GM19467 (cell line): ENCODE data around the gene NRXN3.
"Not testable (repeated sequence)": the region's sequence is repeated elsewhere in the genome, so short reads cannot be mapped to it uniquely, and the experiment has no call there.

ENCODE experiments used
- ATAC-seq: cut with Tn5 transposase; IDR thresholded peaks from one replicate; pipeline ENCODE4 v1.9.1; 2021; ENCODE audit warnings: mild to moderate bottlenecking, moderate library complexity; ENCODE audit not compliant: unreplicated experiment

The NRXN3 gene

DNA sequence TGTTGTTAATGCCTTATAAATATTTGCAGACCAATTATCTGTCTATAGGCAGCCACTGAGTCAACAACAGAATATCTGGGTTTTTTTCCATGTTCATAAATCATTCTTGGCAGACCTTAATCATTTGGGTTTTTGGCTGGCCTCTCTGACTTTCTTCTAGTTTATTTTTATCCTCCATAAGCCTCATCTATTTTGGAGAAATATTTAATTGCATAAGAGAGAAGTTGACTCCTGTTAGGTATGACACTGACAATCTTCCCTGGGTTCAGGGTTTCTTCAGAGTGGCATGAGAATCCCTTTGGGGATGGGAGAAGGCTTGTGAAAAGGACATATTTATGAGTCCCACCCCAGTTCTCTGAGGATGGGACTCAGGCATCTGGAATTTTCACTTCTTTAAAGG is 299.8 kb downstream of the NRXN3 start:
- no peak for ATAC-seq

DNA sequence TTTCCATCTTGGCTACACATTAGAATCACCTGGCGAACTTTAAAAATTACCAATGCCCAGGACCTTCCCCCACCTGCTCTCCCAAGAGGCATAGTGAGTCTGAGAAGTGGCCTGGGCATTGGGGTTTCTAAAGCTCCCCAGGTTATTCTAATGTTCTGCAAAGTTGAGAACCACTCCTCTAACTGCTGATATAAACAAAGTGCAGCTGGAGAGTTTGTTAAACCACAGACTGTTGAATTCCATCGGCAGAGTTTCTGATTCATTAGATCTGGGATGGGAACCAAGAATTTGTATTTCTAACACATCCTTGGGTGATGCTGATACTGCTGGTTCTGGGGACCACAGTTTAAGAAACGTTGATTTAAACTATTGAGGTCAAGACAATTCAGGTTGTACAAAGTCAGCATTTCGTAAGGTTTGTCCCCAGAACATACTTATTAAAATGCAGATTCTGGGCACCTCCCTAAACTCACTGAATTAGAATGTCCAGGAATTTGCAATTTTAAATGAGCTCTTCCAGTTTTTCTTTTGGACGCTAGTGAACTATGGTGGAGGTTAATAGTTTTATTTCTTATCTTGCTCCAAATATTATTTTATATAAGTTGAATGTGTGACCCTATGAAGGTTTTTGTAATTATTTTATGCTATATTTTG is 309.1 kb downstream of the NRXN3 start:
- no peak for ATAC-seq

DNA sequence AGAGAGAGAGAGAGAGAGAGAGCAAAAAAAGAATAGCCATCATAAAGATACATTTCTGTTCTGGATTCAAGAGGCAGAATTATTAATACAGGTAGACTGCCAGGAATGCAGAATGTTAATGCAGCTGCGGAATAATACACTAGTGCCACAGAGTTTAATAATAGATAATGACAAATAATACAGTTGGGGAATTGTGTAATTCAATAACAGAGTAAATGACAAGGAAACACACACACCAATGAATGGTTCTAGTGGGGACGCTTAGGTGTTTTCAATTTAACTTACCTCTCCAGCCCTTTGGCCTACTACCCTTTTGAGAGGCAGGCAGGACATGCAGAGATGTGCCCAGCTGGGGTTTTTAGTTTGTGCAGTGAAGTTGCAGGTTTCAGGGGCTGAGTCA is 313.9 kb downstream of the NRXN3 start:
- ATAC-seq = no peak

DNA sequence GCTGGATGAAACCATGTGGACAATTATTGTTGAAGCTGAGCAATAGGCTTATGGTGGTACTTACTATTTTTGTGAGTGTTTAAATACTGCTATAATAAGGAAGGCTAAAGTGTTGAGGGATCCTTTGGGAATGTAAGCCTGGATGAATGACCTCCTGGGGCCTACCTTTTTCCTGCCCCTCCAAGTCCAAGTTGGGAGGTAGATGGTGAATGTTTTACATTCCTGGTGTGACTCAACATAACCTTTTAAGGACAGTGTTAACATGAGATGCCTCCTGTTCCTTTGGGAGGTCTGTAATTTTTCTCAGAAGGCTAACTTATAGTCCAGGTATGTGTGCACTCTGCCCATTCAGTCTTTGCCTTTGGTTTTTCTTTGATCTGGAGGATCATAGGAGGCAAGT is 315.9 kb downstream of the NRXN3 start:
- ATAC-seq = no peak

DNA sequence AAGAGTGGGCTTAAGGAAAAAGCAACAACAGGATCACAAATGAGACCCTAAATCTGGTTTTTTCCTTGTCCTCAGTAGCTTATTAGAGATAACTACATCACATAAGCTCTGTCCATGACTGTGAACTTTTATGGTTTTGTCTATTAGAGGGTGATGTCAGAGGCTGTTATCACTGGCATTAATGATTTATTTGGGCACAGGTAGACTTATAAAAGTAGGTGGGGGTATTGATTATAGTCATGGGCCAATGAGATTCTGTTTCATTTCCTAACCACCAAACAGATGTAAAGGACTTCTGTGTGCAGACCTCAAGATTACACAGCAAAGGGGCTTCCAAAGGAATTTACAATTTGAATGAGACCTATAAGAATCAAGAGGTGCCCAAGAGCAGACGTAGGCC is 316.4 kb downstream of the NRXN3 start:
- ATAC-seq = no peak

DNA sequence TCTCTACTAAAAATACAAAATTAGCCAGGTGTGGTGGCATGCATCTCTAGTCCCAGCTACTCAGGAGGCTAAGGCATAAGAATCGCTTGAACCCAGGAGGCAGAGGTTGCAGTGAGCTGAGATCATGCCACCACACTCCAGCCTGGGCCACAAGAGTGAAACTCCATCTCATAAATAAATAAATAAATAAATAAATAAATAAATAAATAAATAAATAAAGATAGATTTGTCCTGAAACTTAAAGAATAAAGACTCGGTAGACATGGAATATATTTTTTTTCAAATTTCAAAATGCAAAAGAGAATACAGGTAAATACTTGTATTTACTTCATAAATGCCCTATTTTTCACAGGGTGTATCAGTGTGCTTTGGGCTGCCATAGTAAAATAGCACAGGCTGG is 317.4 kb downstream of the NRXN3 start:
- ATAC-seq = not testable (repeated sequence)

DNA sequence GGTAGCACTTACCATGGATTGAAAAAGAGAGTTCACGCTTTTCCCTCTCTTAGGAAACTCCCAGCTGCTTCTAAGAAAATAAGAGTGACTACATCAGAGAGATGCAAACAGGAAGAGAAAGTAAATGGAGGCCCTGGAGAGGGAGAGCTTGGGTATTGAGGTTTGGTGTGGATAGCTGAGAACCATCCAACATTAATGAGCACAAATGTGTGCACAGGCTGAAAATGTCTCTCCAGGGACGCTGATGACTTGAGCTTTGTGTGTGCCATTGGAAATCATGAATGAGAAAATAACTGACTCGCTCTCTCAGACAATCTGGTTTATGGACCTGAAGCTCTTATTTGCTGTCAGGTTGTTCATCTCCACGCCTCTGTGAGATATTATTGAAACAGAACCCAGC is 318.8 kb downstream of the NRXN3 start:
- no peak for ATAC-seq

DNA sequence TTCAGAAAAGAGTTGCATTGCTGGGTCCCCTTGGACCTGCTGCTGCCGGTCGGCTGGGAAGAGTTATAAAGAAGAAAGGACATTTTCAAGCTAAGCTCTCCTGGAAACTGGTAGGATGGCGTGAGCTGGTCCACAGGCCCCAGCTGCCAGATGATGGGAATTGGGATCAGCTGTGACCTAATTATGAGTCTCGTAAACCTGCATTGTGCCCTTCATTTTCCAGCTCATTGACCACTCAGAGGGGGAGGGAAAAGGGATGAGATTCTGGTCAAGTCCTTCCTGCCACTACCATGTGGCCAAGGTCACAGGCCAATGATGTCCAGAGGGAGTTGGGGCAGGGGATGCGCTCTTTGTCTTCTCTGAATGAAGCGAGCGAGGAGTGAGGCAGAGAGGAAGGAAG is 320.9 kb downstream of the NRXN3 start:
- ATAC-seq = no peak

DNA sequence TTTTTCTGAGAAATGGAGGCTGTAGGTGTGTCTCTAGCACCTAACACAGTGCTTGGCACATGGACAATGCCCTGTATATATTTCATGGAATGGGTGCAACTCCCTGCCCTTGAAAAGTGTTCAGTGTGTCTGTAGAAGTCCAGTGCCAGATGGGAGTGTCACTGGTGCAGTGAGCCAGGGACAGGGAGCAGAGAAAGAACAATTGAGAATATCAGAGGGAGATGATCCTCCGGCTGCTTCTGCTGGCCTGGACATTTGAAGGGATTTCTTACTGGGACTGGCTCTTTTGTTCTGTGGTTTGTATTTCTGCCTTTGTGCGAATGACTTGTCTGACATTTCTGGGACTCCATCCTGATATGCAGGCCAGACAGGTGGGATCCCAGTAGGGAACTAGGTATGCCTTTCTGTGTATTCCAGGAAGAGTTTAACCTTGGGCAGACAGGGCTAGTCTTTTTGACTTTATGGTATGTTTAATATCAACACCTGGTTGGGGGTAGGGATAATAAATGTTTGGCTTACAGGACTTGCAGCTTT is 328.0 kb downstream of the NRXN3 start:
- no peak for ATAC-seq

DNA sequence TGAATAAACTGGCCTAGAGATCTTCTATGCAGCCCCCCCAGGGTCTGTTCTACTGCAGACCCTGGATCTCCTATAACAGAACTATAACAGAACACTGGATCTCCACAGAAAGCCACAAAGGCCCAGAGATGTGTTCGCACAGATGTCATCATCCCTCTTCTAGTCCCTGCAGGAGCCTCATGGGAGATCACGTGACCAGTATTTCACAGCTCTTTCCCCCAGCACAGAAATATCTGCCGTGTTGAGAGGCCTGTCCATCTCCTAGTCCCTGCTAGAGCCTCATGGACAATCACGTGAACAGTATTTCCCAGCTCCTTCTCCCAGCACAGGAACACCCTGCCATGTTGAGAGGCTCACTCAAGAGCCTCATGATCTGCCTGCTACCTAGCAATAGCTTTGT is 331.7 kb downstream of the NRXN3 start:
- ATAC-seq = no peak

DNA sequence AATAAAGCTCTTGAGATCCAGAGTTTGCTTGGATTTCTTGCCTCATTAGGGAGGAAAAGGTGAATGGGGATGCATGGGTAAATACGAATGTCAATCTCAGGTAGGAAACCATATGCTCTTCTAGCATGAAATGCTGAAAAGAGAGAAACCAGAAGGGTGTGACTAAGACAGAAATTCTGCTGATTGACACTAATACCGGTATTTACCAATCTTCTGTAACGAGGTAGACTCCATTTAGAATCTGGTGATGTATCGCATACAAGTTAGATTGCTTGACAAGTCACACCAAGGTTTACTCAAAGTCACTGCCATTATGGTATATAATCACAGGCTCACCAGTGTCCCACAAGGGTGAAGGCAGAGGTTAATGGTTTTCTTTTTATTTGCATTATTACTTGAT is 337.9 kb downstream of the NRXN3 start:
- ATAC-seq = no peak

DNA sequence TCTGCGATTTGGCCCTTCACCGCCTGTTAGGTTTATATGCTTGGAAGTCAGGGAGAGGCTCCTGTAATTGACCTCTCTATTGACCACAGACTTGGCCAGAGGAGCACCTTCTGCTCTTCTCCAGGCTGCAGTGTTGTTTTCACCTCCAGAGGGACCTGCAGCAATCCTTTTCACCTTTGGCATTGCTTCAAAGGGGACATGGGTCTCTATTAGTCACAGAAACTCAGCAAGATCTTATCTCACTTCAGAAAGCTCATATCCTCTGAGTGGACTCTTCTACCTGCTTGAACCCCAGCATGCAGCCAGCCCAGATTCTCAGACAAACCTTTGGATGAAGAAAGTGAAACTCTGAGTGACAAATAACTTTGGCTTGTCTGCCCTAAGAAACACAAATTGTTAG is 339.3 kb downstream of the NRXN3 start:
- no peak for ATAC-seq

DNA sequence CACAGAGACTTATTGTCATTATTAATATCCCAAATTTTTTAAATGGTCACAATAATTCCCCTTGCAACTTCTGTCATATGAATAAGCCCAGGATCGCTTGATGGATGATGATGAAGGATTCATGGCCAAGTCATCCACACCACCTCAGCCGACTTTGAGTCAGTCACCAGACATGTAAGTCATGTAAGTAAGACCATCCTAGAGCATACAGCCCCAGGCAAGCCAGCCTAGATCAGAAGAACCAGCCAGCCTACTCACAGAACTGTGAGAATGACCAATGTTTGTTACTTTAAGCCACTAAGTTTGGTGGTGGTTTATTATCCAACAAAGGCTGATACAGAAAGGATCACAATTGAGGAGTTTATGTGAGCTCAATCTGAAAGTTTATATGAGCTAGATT is 341.8 kb downstream of the NRXN3 start:
- ATAC-seq = no peak

DNA sequence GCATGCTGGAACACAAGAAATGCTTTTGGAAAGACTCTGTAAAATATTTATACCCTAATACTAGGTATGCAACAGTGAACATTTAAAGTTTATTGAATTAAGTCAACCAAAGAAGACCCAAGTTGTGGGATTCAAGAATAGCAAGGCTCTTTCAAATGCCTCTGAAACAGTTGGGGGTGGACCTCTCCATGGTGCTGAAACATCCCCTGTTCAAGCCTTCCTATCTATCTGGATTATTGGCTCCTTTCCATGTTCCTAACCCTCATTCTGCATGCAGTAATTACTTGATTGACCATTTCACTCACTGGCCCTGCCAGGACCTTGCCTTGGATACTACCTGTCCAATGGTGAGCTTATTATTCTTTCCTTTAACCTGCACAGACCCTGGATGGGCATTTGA is 349.7 kb downstream of the NRXN3 start:
- ATAC-seq = no peak

DNA sequence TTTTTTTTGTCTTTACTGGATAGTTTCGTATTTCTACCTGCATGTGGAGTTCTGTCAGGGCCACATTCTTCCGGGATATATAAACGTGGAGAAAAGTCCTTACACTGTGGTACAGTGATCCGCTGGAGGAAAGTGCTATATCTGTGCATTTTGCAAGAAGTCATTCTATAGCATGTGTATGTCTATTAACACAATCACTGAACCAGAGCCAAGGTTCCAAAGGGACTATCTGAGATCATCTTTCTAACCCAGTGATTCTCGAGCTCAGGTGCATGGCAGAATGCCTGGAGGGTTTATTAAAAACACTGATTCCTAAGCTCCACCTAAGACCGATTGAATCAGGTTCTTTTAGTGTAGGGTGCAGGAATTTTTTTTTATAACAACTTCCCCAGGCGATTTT is 354.0 kb downstream of the NRXN3 start:
- ATAC-seq = no peak

DNA sequence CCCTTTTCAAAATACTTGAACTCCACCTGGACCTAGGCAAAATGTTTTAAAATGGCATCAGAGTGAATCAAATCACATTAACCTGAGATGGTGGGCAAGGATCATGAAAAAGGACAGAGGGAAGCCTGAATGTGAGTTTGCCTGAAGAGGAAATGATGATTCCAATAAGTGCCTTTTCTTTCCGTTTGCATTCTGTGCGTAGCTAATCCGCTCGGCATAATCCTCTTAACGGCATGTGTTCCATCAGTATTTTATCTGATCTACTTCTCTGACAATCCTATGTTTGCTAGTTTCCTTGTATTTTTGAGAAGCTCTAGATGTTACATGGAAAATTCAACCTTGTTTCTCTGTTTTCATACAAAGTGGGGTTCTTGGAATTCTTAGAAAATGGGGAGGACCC is 354.6 kb downstream of the NRXN3 start:
- no peak for ATAC-seq

DNA sequence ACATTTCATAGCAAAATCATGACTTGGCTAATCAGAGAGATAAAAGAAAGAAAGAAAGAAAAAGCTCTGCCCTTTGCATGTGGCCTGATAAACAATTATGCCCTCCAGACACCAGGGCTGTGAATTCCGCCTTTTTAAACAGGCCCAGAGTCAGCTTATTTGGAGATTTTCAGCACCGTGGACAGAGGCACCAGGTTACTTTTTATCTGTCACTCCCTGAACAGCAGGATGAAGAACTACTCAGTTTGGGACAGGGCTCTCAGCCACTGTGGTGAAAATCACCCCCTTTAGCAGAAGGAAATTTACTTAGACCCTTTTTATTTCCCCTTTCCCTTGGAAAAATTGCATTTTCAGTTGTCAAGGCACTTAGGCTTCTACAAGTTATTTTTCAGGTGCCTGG is 359.9 kb downstream of the NRXN3 start:
- ATAC-seq = no peak

DNA sequence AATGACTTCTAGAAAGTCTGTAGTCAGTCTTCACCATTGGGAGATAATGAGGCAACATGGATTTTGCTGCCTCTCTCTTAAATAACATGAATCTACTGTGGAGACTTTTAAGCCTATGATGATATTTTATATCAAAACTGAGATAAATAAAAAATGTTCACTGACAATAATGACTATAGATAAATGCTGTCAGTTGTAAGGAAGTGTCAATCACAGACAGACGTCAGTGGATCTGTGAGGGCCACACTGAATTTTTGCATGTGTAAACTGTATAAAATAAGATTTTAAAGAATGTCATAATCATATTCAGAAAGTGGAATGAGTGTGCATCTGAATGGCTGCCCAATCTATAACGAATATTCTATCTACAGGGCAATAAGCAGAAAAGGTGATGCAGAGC is 364.0 kb downstream of the NRXN3 start:
- ATAC-seq = no peak

DNA sequence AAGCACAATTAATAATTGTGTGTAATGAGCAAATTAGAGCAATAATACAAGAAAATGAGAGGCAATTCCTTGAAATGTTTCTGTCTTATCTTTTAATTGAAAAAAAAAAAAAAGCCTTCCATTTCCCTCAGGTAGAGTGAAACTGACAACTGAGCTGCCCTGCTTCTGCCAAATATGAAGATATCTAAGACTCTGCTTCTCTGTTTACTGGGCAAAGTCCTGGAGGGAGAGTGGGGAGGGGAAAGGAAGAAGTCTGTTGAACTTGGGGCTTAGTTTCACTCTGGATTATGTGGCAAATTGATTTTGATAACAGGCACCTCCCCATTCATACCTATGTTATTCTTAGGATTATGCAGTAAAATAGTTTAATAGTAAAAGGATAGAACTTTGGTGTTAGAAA is 364.9 kb downstream of the NRXN3 start:
- ATAC-seq = no peak

DNA sequence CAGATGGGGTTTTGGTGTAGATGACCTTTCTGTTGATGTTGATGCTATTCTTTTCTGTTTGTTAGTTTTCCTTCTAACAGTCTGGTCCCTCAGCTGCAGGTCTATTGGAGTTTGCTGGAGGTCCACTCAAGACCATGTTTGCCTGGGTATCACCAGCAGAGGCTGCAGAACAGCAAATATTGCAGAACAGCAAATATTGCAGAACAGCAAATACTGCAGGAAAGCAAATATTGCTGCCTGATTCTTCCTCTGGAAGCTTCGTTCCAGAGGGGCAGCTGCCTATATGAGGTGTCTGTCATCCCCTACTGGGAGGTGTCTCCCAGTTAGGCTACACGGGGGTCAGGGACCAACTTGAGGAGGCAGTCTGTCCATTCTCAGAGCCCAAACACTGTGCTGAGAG is 371.6 kb downstream of the NRXN3 start:
- ATAC-seq = not testable (repeated sequence)

DNA sequence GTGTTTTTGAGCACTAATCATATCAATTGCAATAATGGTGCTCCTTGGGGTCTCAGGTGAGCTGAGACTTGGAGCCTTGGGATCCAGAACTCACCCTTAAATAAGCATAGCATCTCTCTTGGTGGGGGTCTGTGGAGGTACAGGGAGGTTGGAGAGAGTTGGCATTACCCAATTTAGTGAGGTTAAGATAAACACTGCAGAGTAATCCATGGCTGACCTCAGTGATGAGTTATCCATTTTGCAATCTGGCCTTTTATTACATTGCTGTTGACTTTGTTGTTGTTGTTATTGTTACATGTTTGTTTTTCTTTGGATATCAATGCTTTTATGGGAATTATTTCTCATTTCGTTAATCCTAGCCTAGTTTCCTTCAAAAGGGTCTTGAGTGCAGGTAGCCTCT is 373.3 kb downstream of the NRXN3 start:
- ATAC-seq = no peak

DNA sequence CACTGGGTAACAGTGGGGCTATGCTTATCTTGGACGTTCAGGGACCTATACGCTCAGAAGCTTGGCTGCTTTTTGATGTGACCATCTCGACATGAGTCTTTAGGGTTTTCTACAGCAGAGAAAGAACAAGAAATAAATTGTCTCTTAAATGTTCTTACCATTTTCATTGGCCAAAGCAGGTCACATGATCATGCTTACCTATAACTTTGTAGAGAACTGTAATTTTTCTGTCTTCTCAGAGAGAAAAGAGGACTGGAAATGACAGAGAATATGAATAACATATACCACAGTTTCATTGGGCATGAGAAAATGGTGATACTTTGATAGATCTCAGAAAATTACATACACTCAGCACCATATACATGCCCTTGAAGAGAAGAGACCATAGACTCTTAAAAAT is 390.9 kb downstream of the NRXN3 start:
- ATAC-seq = no peak
